Activated CD4-positive, alpha-beta T cell treated with anti-CD3 and anti-CD28 coated beads for 36 hours (primary cell): Measurements from ENCODE around the gene HSPA8. TPM values are rescaled to one million over a fixed set of nuclear protein-coding genes. Genes with fewer than 3 reads are reported as not detected.

Experiments
- ATAC-seq: fragments of 200-7000 bp; cut with Tn5 transposase; one replicate; pipeline ENCODE4 v1.10.0; 2021; ENCODE audit warnings: mild to moderate bottlenecking, moderate library complexity
- CTCF ChIA-PET: fragments of 350-600 bp; sonication (Branson Sonifier 250); formaldehyde crosslinking; loops from one replicate; lab custom pipeline; 2021; ENCODE audit warnings: antibody characterized with exemption; lab: Charles Lee
- POLR2A ChIA-PET: fragments of 350-600 bp; sonication (Branson Sonifier 250); formaldehyde crosslinking; loops from one replicate; lab custom pipeline; 2021; ENCODE audit warnings: antibody characterized with exemption, inconsistent platforms; lab: Charles Lee
- DNase-seq: peaks from one replicate; pipeline ENCODE4 v3.0.0-alpha.2; 2020
- H3K27ac Mint-ChIP-seq: one replicate; pipeline ENCODE4 v1.8.0; 2021; ENCODE audit warnings: mixed read lengths
- H3K27me3 Mint-ChIP-seq: one replicate; pipeline ENCODE4 v1.8.0; 2021; ENCODE audit warnings: mixed read lengths
- H3K36me3 Mint-ChIP-seq: one replicate; pipeline ENCODE4 v1.8.0; 2021; ENCODE audit warnings: low read depth, mixed read lengths
- H3K4me1 Mint-ChIP-seq: one replicate; pipeline ENCODE4 v1.8.0; 2021; ENCODE audit warnings: mixed read lengths
- H3K4me3 Mint-ChIP-seq: one replicate; pipeline ENCODE4 v1.8.0; 2021; ENCODE audit warnings: mild to moderate bottlenecking, moderate library complexity, mixed read lengths
- H3K9me3 Mint-ChIP-seq: one replicate; pipeline ENCODE4 v1.8.0; 2021; ENCODE audit warnings: low read depth, mixed read lengths
- intact Hi-C, 2 experiments: fragments of 100-400 bp; cut with DNase I in 1 of 2; cut with micrococcal nuclease in 1 of 2; formaldehyde crosslinking; loops; one replicate each; pipeline versions ENCODE4 v1.14.2 to v1.15.1; 2022 to 2024; cut with DNase I, micrococcal nuclease
- total RNA-seq, 2 experiments: library from RNA; stranded (reverse); gene quantifications; one replicate each; pipeline ENCODE4 v1.2.3, GENCODE V29; 2021

Gene HSPA8
- total RNA-seq, 2 experiments from 2014 or later: 2,604 to 3,375 TPM

DNA sequence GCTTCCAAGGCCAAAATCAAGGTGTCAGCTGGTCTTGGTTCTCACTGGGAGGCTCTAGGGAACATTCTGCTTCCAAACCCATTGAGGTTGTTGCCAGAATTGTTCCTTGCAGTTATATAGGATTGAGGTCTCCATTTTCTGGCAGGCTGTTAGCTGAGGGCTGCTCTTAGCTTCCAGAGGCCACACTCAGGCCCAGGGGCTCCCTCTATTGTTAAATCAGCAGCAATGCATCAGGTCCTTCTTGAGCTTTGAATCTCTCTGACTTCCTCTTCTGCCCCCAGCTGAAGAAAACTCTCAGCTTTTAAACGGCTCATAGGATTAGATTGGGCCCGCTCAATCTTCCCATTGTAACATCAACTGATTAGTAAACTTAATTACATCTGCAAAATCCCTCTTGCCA lies 41.0 kb downstream of the HSPA8 start:
- Mint-ChIP-seq H3K27ac (no peak overlapping the region), H3K4me3 (no peak overlapping the region), H3K27me3 (peaks cover 2% of the 10 kb centered on the region), H3K4me1 (peaks cover 2% of the 10 kb centered on the region), H3K9me3 (no peaks in the 10 kb centered on the region), H3K36me3 (no peaks in the 10 kb centered on the region)
- ATAC-seq: peak; percentile 91
- peak; percentile 58 for DNase-seq
- POLR2A ChIA-PET: interaction anchor here (0.5 to 1.4 kb wide), 3 partner anchors 33 to 159 kb away, joined by 3 to 4 read pairs (median 4); no protein-coding TSS in a partner anchor
- CTCF ChIA-PET: interaction anchor here (0.6 to 8.0 kb wide), 28 partner anchors 9 to 441 kb away, joined by 3 to 185 read pairs (median 4); no protein-coding TSS in a partner anchor
- intact Hi-C loops: loop anchor here in 1 of 2 experiments (2.0 to 5.0 kb wide), 2 partner anchors 110 to 439 kb away; no protein-coding TSS in a partner anchor

DNA sequence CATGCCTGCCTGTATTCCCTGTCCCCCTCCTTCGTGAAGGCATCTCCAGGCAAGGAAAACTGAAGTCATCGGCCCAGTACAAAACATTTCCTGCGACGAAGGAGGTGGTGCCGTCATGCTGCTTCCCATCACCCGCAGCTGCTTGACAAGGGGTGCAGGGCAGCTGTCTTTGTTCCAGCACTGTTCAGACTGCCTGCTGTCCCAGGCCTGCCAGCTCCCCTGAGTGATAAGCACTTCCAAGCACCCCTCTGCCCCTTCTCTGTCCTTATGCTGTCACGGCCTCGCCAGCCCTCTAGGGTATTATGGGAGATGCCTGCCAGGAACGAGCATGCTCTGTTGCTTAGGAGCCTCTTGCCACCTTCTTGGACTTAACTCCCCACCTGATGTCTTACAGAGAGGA lies 43.2 kb downstream of the HSPA8 start:
- POLR2A ChIA-PET: no interaction called here
- no peak overlapping the region for H3K27ac Mint-ChIP-seq
- CTCF ChIA-PET: interaction anchor here (8.0 kb wide), 1 partner anchor 154 kb away, joined by 185 read pairs; no protein-coding TSS in a partner anchor
- H3K27me3 Mint-ChIP-seq: peaks cover 2% of the 10 kb centered on the region
- intact Hi-C loops: no loop called here
- no peaks in the 10 kb centered on the region for H3K9me3 Mint-ChIP-seq
- H3K36me3 Mint-ChIP-seq: no peaks in the 10 kb centered on the region
- peaks cover 2% of the 10 kb centered on the region for H3K4me1 Mint-ChIP-seq
- DNase-seq: no peak
- ATAC-seq: no peak
- H3K4me3 Mint-ChIP-seq: no peak overlapping the region

DNA sequence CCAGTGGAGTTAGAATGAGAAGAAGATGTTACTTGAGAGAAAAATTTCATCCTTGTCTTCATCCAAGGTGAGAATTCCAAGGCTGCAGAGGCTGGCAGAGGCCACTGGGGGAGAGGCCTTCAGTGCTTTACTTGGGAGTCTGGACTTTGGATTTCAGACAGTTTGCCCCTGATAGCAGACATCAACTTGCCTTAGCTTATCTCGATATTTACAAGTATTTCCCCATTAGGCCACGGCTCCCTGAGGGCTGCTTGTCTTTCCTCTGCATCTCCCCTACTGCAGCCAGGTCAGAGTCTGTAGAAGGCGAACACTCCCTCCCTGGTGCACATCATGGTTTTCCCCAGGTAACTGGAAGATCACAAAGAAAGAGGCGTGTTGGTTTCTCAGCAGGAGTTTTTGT lies 50.4 kb downstream of the HSPA8 start:
- Mint-ChIP-seq H3K9me3 (no peaks in the 10 kb centered on the region), H3K4me3 (no peak overlapping the region), H3K4me1 (no peaks in the 10 kb centered on the region), H3K27ac (no peak overlapping the region), H3K27me3 (peaks cover 4% of the 10 kb centered on the region), H3K36me3 (no peaks in the 10 kb centered on the region)
- intact Hi-C loops: no loop called here
- ATAC-seq (no peak), DNase-seq (no peak)
- POLR2A ChIA-PET: no interaction called here
- CTCF ChIA-PET: interaction anchor here (0.6 to 1.6 kb wide), 4 partner anchors 9 to 144 kb away, joined by 3 to 6 read pairs (median 4); no protein-coding TSS in a partner anchor

Other genes with a start within 250 kb of the HSPA8 start
- gene CRTAM, start 223.6 kb downstream of the HSPA8 start, total RNA-seq: under 1 TPM; 0.32 to 0.39 TPM
- gene JHY, start 179.4 kb downstream of the HSPA8 start, total RNA-seq: 1 to 10 TPM; 2.4 to 3.2 TPM
- gene BSX, start 80.3 kb downstream of the HSPA8 start, total RNA-seq: not detected
- gene CLMP, start 133.1 kb upstream of the HSPA8 start, total RNA-seq: under 1 TPM; 0.05 to 0.09 TPM